Panc1 (cell line): ENCODE measurements around the gene ZNF497. TPM values are rescaled to one million over a fixed set of nuclear protein-coding genes. Genes with fewer than 3 reads are reported as not detected.
A peak's percentile ranks its signal among the peaks of the same experiment; 100 is the strongest.

Experiments
- ATAC-seq: fragments of 200-7000 bp; cut with Tn5 transposase; 2 replicates; pipeline ENCODE4 v1.9.1; 2020; ENCODE audit warnings: mild to moderate bottlenecking, moderate library complexity
- BruUV-seq: library from RNA; stranded (reverse); fragments of 400-500 nt; replicated peaks from 2 replicates; lab custom pipeline; 2021; lab: Mats Ljungman, UMichigan
- CTCF ChIA-PET: fragments of 300-600 bp; sonication (Branson Sonifier 250); formaldehyde crosslinking; loops from one replicate; lab custom pipeline; 2022; ENCODE audit warnings: antibody characterized with exemption; lab: Charles Lee
- POLR2A ChIA-PET: fragments of 300-600 bp; sonication (Branson Sonifier 250); formaldehyde crosslinking; loops from one replicate; lab custom pipeline; 2022; ENCODE audit warnings: antibody characterized with exemption; lab: Charles Lee
- DNase-seq: peaks from one replicate; pipeline ENCODE4 v3.0.0-alpha.2; 2010; ENCODE audit warnings: low read depth, low spot score
- H3K27ac ChIP-seq: 2 replicates; pipeline ENCODE4 v1.5.1; 2011; ENCODE audit warnings: mild to moderate bottlenecking, low read length, inconsistent platforms
- H3K27me3 ChIP-seq: fragments of 200-500 bp; sonication (Bioruptor generic); 2 replicates; pipeline ENCODE4 v1.6.0; 2014; ENCODE audit warnings: low read length, inconsistent platforms; ENCODE audit not compliant: control insufficient read depth, insufficient read depth
- H3K36me3 ChIP-seq: fragments of 200-500 bp; sonication (Bioruptor generic); 2 replicates; pipeline ENCODE4 v1.5.1; 2014; ENCODE audit warnings: inconsistent platforms, mild to moderate bottlenecking, low read length, moderate library complexity; ENCODE audit not compliant: control insufficient read depth, insufficient read depth
- H3K4me1 ChIP-seq: 2 replicates; pipeline ENCODE4 v1.5.1; 2011; ENCODE audit warnings: inconsistent platforms, mild to moderate bottlenecking, low read length, moderate library complexity; ENCODE audit not compliant: control insufficient read depth, insufficient read depth
- H3K4me3 ChIP-seq, 2 experiments: 2 replicates each; pipeline ENCODE4 v1.5.1; 2011 to 2012; ENCODE audit warnings: low read depth in 2 of 2, low read length in 2 of 2, mild to moderate bottlenecking in 2 of 2, inconsistent platforms in 1 of 2, moderate library complexity in 1 of 2
- H3K9me3 ChIP-seq: fragments of 200-500 bp; sonication (Bioruptor generic); 2 replicates; pipeline ENCODE4 v1.5.1; 2014; ENCODE audit warnings: low read depth, mild to moderate bottlenecking, inconsistent platforms, low read length, moderate library complexity; ENCODE audit not compliant: control insufficient read depth, insufficient read depth
- CTCF ChIP-seq: fragments of 450-650 bp; IDR thresholded peaks from 2 replicates; pipeline ENCODE4 v1.5.1; 2017; ENCODE audit warnings: mild to moderate bottlenecking
- POLR2AphosphoS5 ChIP-seq: IDR thresholded peaks from 2 replicates; pipeline ENCODE4 v1.6.1; 2012; ENCODE audit warnings: mild to moderate bottlenecking, low read depth, low read length, moderate library complexity
- REST ChIP-seq, 2 experiments: IDR thresholded peaks; 2 replicates each; pipeline ENCODE4 v1.6.1; 2011 to 2012; ENCODE audit warnings: low read depth in 2 of 2, control low read depth in 1 of 2, low read length in 1 of 2, mild to moderate bottlenecking in 1 of 2, moderate library complexity in 1 of 2; ENCODE audit not compliant: insufficient read depth in 1 of 2
- SIN3A ChIP-seq: IDR thresholded peaks from 2 replicates; pipeline ENCODE4 v1.6.1; 2012; ENCODE audit warnings: low read depth, mild to moderate bottlenecking, low read length, moderate library complexity, borderline replicate concordance; ENCODE audit not compliant: insufficient read depth
- TCF7L2 ChIP-seq: IDR thresholded peaks from 2 replicates; pipeline ENCODE4 v1.6.1; 2011; ENCODE audit warnings: mild to moderate bottlenecking, low read depth, low read length, inconsistent platforms
- in situ Hi-C: cut with HindIII; loops from 2 replicates; pipeline ENCODE4 v1.10.0; 2016; ENCODE audit warnings: low sequenced_read_pairs, low pct_unique_long_range_greater_than_20kb
- intact Hi-C: fragments of 100-400 bp; cut with micrococcal nuclease; formaldehyde crosslinking; loops from one replicate; pipeline ENCODE4 v1.10.0; 2022; ENCODE audit not compliant: unreplicated experiment
- total RNA-seq: library from RNA; stranded (reverse); gene quantifications from one replicate; pipeline ENCODE4 v1.2.1, GENCODE V29; 2021; ENCODE audit not compliant: unreplicated experiment

The ZNF497 gene
- total RNA-seq, 1 experiment from 2014 or later = 1.9 TPM

GRCh38 chr19:58401840-58402421 is 39.4 kb upstream of the ZNF497 start:
- peak overlapping the region; percentile 66 to 93 for H3K4me3 ChIP-seq
- DNase-seq (no peak), ATAC-seq (no peak)
- no peaks in the 10 kb centered on the region for H3K9me3 ChIP-seq
- in situ Hi-C loops = no loop called here
- no peaks in the 10 kb centered on the region for H3K27me3 ChIP-seq
- intact Hi-C loops = no loop called here
- peaks cover 26% of the 10 kb centered on the region for H3K4me1 ChIP-seq
- TF ChIP-seq CTCF (no peak), REST (IDR thresholded peaks at IDR 0.05; ENCODE audit: insufficient read depth in 1 of 2, low read depth in 2 of 2, low read length in 1 of 2) (no peak), SIN3A (no peak), POLR2AphosphoS5 (no peak), TCF7L2 (no peak)
- no peaks in the 10 kb centered on the region for H3K36me3 ChIP-seq
- POLR2A ChIA-PET = interaction anchor here (0.6 kb wide), 1 partner anchor 28 kb away, joined by 6 read pairs; no protein-coding TSS in a partner anchor
- CTCF ChIA-PET = no interaction called here
- H3K27ac ChIP-seq = peak overlapping the region; percentile 90
- BruUV-seq = no TSS peak

GRCh38 chr19:58400916-58401839 is 38.6 kb upstream of the ZNF497 start:
- no peaks in the 10 kb centered on the region for H3K36me3 ChIP-seq
- BruUV-seq = no TSS peak
- H3K27me3 ChIP-seq = no peaks in the 10 kb centered on the region
- peak overlapping the region; percentile 66 to 93 for H3K4me3 ChIP-seq
- in situ Hi-C loops (no loop called here), intact Hi-C loops (no loop called here)
- H3K9me3 ChIP-seq = no peaks in the 10 kb centered on the region
- POLR2A ChIA-PET = no interaction called here
- peak; percentile 96 for ATAC-seq
- peaks cover 26% of the 10 kb centered on the region for H3K4me1 ChIP-seq
- peak overlapping the region; percentile 91 for H3K27ac ChIP-seq
- TF ChIP-seq CTCF (no peak), SIN3A (0 out of 2 replicates have a peak, but pooled peaks have one; percentile 40), POLR2AphosphoS5 (peak; percentile 95), REST (IDR thresholded peaks at IDR 0.05; ENCODE audit: insufficient read depth in 1 of 2, low read depth in 2 of 2, low read length in 1 of 2) (peak in 1 of 2 experiments; percentile 65; a peak in 1 of 4 replicates), TCF7L2 (no peak)
- DNase-seq = peak; percentile 96
- CTCF ChIA-PET = no interaction called here
